Inflammatory macrophage treated with lipopolysaccharide for 1 hour (primary cell): ENCODE results near the gene ITGB1BP1.

ENCODE experiments used
- DNase-seq, 2 donors: peaks; one replicate each; pipeline ENCODE4 v3.0.0-alpha.2; 2020 to 2022

ITGB1BP1 gene

DNA sequence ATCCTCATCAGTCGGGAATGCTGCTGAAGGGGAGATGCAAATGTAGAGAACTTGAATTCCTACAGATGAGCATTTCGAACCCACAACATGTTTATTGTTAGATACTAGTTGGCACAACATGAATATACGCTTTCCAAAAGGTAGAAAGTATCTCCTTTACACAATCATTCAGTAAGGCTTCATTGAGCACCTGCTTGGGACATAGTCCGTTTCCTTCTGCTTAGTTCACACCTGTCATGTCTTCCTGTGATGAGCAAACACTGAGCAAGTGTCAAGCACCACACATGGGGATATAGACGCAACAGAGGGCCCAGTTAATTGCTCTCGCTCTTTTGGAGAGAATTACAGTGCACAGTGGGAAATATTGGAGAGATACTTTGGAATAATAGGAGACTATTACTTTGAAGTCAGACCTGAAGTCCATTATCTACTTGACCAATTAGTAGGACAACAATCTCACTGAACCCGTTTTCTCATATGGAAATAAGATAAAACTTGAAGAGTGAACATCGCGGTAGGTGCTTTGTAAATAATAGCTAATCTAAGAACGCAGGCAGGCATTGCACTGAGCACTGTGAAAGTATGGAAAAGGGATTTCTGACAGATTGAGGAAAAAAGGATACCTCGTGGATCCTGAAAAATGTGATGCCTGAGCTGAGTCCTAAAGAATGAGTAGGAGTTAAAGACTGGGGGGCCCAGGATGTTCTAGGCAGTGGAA lies 1.3 kb upstream of the ITGB1BP1 start:
- DNase-seq, result no peak

DNA sequence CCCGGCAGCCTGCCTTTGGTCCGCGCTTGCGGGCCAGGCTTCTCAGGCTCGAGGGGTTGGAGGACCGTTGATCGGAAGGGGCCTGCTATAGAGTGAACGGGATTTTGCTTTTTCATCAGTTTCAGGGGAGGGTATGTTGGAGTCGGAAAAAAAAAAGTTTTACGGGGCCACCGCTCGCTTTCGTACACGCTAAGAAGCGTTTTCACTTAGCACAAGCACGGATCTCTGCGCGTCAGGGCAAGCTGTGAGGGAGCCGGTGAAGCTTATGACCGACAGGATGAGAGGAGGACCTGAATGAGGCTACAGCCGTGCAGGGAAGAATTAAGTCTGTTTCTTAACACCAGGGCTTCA lies 569 bp upstream of the ITGB1BP1 start:
- peak in 1 of 2 donors; percentile 19 for DNase-seq

DNA sequence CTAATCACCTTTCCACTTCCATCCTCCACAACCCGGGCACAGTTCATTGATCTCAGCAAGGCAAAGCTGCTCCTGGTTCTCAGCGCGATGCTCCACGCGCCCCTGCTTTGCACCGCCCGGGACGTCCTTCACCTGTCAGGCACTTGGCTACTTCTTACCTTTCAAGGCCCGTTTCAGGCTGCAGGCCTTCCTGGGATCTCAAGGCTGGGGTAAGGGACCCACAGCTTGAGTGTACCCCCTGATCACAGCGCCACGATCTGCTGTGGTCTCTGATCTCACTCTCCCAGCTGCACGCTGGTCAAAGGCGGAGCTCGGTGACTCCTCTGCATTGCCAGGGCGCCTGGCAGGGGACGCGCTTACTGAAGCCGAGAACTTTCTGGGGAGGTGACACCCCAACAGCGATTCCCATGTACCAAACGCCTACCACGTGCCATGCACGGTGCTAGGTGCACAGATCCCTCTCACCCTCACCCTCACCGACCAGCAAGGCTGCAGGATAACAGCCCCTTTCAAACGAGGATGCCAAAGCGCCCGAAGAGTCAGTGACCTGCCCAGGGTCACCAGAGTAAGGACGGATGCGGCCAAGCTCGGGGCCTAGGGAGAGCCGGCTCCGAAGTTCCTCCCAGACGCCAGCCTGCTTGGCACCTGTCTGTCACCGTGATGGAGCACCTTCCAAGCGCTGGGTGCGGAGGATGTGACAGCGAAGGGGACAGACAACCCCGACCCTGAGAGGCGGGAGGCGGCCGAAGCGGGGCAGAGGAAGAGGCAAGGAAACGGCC lies 818 bp downstream of the ITGB1BP1 start:
- peak; percentile 27 to 61 for DNase-seq

DNA sequence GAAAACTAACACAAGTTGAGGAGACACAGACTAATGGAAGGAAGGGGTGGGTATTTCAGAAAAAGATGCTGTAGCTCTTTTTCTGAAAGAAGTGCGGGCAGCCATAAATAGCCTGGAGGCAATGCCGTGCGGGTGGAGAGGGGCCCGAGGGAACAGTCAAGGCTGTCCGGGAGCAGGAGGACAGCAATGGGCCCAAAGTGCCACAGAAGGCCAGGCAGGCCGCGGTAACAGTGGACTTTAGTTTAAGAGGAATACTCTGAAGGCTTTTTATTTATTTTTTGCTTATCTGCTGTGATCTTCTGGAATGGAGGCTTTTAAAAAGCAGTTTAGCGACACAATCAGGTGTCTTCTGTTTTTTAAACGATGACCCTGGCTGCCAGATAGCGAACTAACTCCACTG lies 2.8 kb downstream of the ITGB1BP1 start:
- DNase-seq, result no peak

DNA sequence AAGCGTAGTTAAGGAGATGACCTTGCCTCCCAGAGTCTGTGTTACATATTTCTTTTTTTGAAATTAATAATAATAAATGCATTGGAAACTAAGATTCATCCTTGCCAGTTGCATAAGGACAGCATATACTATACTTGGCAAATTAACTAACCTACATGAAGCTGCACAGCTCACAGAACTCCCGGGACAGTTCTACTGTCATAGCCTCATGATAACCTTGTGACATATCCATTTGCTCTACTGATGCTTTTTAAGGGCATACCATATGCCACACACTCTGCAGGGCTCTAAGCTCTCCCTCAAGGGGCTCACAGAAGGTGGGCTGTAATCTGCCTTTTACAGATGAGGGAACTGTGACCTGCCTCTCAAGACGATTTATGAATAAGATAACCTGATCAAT lies 3.8 kb downstream of the ITGB1BP1 start:
- DNase-seq, result peak; percentile 39 to 83

DNA sequence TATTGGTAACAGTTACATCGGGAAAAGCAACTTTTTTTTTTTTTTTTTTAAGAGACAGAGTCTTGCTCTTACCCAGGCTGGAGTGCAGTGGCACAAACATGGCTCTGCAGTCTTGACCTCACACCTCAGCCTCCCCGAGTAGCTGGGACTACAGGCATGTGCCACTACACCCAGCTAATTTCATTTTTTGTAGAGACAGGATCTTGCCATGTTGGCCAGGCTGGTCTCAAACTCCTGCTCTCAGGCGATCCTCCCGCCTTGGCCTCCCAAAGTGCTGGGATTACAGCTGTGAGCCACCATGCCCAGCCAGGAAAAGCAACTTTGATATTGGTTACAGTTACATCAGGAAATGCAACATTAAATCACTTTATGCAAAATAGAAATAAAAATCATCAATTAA lies 4.6 kb downstream of the ITGB1BP1 start:
- DNase-seq, result no peak

DNA sequence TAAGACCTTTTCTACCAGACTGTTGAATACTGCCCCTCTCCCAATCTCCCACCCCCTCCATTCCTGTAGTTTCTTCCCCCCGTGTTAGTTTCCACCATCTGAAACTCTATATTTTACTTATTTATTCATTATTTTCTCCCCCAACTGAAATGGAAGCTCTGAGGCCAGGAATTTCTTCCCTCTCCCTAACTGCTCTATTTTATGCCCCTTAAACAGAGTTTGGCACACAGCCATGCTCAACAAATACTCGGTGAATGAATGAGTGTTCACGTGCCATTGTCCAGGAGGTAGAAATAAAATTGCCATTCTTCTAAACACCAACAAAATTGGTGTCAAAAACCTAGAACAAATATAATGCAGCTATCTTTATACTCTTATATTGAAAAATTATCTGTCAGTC lies 5.6 kb downstream of the ITGB1BP1 start:
- no peak for DNase-seq

DNA sequence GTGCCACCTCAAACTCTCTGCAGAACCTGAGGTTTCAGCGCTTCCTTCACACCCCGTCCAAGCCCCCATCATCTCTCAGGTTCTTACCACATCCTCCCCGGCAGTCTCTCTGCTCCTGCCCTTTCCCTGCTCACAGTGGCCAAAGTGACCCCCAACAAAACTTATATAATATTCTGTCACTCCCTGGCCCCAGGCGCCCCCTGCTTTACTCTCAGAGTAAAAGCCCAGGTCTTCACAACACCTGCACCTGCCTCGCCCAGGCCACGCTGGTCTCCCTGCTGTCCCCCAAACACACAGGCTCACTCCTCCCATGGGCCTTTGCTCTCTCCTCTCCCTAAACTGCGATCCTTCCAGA lies 6.4 kb downstream of the ITGB1BP1 start:
- no peak for DNase-seq

DNA sequence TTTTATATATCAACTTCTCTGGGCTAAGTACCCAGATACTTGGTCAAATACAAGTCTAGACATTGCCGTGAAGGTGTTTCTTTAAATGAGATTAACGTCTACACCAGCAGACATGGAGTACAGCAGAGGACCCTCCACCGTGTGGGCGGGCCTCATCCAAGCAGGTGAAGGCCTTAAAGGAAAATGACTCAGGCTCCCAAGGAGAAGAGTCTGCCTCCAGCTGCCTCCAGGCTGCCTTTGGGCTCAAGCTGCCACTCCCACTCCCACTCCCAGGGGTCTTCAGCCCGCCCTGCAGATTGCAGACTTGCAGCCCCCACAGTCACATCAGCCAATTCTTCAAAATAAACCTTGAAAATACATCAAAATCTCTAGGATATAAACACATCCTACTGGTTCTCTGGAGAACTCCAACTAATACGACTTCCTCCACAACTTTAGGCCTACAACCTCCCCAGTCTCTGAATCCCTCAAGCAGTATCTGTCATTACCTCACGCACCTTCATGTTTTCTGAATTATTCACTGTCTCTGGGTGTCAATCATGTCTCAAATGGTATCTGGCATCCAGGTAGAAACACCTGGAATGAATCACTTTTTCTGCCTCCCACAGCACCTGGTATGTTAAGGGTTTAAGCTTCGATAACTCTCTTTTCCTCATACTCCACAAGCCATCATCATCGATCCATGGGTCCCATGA lies 6.9 kb downstream of the ITGB1BP1 start:
- no peak for DNase-seq

DNA sequence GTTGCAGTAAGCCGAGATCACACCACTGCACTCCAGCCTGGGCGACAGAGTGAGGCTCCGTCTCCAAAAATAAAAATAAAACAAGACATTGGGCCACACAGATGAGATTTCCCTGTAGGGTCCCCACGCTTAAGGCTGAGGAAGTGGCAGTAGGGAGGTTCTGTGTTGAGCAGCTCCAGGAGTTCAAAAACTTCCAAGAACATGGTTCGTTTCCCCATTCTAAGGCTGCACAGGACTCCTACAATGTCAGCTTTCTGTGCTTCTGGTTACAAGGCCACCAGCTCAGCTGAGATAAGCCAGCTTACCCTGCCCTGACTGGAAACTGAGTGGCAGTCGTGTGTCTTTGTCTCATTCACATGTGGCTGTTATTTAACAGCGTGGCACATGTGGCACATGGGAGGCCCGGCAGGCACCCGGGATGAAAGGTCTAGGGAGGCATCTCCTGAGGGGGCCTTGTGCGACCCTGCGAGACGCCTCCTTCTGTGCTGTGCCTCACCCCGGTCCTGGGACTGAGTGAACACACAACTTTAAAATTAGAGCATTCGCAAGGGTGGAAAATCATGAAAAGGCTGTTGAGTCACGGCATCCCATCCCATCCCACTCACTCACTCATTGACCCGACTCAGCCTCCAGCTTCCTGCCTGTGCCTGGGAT lies 7.7 kb downstream of the ITGB1BP1 start:
- DNase-seq, result peak; percentile 68 to 91

DNA sequence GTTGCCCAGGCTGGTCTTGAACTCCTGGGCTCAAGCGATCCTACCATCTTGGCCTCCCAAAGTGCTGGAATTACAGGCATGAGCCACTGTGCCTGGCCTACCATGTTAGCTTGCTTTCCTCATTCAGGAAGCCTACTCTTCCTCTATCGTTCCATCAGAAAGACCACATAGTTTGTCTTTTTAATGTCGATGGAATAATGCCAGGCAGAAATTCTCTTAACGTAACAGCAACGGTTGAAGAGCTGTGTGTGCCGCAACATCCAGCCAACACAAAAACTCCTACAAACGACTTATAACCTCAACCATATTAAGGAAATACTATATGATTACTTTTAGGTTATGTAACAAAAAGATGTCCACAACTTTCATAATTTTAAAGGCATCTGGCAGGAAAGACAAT lies 10.5 kb downstream of the ITGB1BP1 start:
- no peak for DNase-seq

DNA sequence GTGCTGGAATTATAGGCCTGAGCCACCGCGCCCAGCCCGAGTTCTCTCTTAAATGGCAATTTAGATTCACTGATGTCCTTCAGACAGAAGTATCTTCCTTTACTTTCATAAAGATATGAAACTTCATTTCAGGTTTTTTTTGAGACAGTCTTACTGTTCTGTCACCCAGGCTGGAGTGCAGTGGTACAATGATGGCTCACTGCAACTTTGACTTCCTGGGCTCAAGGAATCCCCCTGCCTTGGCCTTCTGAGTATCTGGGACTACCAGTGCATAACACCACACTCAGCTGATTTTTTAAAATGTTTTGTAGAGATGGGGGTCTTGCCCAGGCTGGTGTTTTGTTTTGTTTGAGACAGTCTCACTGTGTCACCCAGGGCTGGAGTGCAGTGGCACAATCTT lies 13.2 kb downstream of the ITGB1BP1 start:
- DNase-seq, result no peak

DNA sequence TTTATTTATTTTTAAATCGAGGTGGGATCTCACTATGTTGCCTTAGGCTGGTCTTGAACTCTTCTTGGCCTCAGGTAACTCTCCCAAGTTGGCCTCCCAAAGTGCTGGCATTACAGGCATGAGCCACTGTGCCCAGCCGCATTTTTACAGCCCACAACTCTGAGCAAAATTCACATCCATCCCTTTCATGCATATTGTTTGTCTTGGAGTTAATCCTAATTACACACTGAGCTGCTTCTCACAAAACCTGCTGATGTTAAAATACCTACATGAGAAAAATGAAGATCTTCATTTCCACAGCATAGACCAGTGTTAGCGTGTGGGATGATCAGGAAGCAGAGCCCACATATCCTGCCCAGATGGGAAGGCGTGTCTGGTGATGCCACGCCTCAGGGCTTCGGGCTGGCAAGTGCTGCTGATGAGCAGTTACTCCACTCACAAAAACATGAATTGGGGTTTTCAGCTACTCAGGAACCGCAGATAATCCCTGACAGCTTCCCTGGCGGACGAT lies 14.6 kb downstream of the ITGB1BP1 start:
- peak; percentile 27 to 69 for DNase-seq

DNA sequence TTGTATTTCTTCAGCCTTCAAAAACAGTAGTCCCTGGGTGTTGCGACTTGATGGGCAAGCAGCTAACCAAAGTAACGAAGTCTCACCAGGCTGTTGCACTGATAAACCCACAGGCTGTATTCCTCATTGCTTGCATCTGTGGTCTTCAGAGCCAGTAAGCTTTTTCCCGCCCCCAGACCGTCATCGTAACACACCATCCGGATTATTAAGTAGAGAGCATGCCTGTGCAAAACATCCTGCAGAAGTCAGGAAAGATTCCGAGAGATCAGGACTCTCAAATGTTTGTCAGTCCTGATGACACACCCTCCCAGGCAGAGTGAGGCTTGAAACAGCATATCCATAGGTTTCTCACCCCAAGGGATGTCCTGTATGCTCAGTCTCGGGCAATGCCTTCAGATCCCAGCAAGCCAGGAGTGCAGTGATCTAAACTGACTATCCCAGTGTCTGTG lies 15.9 kb downstream of the ITGB1BP1 start:
- no peak for DNase-seq

DNA sequence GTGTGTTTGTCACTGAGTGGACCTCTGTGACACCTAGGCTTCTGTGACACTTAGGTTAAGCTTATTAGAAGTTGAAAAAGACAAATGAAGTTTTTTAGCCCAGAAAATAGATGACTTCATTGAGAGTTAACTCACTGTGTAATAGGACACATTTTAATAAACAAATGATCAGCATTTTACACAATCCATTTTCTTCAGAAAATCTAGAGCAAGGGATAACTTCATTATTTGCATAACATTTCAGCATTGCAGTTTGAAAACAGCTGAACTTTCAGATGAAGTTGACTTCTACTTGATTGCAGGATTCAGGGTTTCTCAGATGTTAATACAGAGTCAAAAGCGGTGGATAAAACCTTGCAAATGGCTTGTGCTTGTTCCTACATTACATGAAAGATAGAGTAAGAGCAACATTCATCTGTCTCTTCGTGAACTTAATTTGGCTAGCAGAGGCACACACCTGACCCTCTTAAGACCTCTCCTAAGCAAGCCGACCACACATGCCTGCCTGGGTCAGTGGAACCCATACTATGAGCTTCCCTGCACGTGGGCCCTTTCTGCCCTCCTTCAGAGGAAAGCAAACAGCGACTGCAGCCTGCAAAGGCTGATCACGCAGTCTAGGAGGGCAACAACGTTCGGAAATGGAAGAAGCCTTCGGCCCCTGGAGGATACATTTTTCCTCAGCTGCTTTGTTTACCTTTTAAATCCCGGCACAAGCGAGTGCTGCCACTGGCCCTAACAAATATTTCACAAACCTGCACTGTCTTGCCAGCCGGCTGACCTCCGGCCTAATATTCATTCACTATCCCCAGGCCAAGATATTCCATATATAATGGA lies 16.6 kb downstream of the ITGB1BP1 start:
- DNase-seq, result no peak

DNA sequence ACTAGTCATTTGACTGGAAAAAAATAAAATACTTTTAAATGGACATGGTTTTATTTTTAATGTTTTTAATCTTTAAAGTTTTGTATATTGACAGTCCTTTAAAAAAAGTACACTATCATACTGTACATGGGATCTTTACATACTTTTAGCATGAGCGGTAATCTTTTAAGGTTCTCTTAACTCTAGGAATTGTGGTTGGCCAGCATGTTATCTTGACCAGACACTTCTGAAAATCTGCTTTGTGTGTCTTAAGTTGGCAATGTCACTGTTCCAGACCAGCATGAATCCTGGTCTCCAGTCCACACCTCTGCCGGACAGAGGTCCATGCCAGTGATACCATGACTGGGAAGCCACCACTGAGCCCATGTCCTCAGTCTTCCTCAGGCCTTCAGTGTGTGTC lies 17.7 kb downstream of the ITGB1BP1 start:
- no peak for DNase-seq

DNA sequence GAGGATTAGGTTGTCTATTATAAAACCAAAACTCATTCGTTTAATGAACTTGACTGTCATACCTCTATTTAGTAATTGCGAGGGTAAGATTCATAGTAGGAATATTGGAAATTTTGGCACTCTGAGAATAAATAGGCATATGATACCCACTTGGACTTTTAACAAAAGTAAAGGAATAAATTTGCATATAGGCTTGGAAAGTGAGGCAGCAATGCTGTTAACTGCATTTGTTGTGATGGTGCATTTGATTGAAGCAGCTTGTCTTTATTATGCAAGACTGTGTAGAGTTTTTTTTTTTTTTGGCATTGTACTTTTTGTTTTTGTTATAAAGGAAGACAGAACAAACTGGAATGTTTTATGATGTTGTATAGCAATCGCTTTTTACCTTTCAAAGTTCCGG lies 18.9 kb downstream of the ITGB1BP1 start:
- no peak for DNase-seq

DNA sequence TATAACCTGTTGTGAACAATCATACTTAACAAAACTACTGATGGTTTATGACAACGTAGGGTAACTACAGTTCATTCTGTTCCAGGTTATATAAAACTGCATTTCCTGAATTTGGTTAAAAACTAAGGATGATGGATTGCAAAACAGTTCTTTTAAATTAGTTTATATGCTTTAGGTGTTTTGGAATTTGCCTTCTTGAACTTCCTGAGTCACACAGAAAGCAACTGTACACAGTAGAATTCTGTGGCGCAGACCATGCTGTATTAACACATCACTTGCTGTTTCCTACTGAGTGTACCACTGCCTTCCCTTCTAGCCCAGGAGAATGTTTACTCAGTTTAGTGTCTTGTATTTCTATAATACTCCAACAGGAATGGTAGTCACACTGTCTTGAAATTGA lies 19.4 kb downstream of the ITGB1BP1 start:
- DNase-seq, result no peak

DNA sequence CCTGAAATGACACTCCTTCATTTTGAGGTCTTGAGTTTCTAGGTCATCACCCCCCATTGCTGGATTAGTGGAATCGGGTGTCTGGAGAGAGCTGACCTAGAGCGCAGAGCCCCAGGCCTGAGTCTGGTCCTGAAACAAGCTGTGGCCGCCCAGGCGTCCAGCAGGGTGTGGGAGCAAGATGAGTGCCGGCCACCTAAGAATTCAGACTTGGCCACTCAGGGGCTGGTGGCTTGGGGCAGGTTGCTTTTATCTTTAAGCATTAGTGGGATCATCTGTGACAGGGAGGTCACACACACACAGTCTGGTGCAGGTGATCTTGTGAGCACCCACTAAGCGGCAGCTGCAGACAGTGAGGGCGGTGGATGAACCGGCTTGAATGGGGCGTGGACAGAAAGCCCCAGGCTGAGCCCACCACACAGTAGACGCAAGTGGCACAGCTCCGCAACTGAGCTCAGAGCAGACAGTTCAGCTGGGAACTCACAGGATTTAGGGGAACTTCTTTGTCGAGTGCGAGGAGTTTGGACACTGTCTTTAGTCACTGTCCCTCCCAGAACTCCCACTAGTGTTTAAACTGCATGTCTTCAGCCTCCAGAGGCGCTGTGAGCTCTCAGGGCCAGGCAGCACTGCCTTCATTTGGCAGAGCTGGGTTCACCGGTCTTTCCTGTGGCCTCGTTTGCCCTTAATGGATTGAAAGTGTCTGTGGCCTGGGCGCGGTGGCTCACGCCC lies 21.5 kb downstream of the ITGB1BP1 start:
- no peak for DNase-seq

DNA sequence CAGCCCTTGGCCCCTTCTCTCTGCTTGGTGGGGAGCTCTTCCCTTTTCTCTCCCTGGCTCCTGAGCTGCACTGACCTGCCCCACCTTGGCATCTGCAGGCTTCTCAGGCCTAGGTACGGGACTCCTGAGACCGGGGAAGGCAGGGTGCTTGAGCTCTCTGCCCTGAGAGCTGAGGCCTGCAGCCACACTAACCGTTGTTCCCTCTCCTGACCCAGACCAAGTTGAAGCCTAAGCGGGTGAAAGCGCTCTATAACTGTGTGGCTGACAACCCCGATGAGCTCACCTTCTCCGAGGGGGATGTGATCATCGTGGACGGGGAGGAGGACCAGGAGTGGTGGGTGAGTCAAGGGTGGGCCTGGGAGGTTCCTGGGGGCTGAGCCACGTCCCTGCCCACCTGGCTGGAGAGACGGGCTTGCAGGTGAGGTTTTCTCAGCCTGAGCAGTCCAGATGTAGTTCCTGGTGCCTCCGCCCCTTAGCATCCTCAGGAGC lies 22.2 kb downstream of the ITGB1BP1 start:
- no peak for DNase-seq

DNA sequence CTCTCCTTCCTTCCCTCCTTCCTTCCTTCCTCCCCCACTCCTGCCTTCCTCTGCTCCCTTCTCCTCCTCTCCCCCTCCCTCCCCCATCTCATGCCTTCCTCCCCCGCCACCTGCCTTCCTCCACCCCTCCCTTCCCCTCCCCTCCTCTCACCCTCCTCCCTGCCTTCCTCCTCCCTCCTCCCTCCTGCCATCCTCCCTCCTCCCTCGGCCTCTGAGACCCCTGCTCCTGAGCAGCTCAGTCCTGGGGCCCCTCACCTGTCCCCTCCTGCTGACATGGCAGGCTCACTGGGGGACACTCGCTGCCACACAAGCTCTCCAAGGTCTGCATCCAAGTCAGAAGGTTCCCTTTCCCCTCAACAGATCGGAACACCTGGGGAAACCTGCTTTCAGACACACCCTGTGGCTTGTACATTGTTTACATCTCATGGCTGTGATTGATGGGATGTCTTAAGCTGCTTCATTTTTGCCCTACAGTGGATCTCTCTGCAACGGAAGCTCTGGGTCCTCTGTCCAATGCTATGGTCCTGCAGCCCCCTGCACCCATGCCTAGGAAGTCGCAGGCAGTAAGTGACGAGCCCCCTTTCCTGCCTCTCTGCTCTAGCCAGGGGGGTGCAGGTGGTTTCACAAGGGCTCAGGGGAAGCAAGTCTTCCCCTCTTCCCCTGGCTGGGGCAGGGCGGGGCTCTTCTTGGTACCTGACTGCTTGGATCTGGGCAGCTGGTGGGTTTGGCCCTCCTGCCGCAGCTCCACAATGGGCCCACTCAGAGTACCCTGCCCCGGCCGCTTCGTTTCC lies 22.9 kb downstream of the ITGB1BP1 start:
- no peak for DNase-seq
